K562 (cell line): ENCODE data around the gene SERPINF2. TPM values are rescaled to one million over a fixed set of nuclear protein-coding genes. Genes with fewer than 3 reads are reported as not detected.
A peak's percentile ranks its signal among the peaks of the same experiment; 100 is the strongest.

Experiments used
- ATAC-seq: fragments of 200-7000 bp; cut with Tn5 transposase; 3 replicates; pipeline ENCODE4 v1.9.1; 2020; ENCODE audit warnings: moderate library complexity
- BruUV-seq: library from RNA; stranded (reverse); fragments of 400-500 nt; replicated peaks from 2 replicates; lab custom pipeline; 2021; lab: Mats Ljungman, UMichigan
- CTCF ChIA-PET: fragments of 300-600 bp; formaldehyde crosslinking; extraction: SDS; loops from one replicate; lab custom pipeline; 2021; ENCODE audit warnings: low intra/inter-chr PET ratio; lab: Yijun Ruan, JAX
- POLR2A ChIA-PET: fragments of 300-600, 350-650 bp; sonication (Branson Sonifier 250); formaldehyde crosslinking; extraction: SDS; loops from one replicate; lab custom pipeline; 2021; ENCODE audit warnings: antibody characterized with exemption, inconsistent platforms; lab: Yijun Ruan, JAX
- DNase-seq, 4 experiments: peaks; one replicate each; pipeline versions ENCODE4 v3.0.0 to v3.0.0-alpha.2; 2011 to 2018; ENCODE audit warnings: low spot score in 3 of 4, mixed read lengths in 3 of 4; ENCODE audit errors: extremely low read depth in 1 of 4
- FAIRE-seq: peaks from 2 replicates; lab custom pipeline; 2011; peaks lifted over from hg19 to GRCh38; lab: Jason Lieb, UNC
- H2AFZ ChIP-seq: 2 replicates; pipeline ENCODE4 v1.6.0; 2011; ENCODE audit warnings: low read depth, low read length, control low read depth, inconsistent platforms
- H3K27ac ChIP-seq: fragments of 200-600 bp; 3 replicates; pipeline ENCODE4 v1.8.0; 2011; ENCODE audit warnings: low read depth, mild to moderate bottlenecking, control low read depth, inconsistent platforms, low read length, moderate library complexity, mixed read lengths; ENCODE audit errors: extremely low read depth
- H3K27me3 ChIP-seq, 2 experiments: fragments of 300-600 bp in 1 of 2; 2 replicates in 1 of 2; 3 replicates in 1 of 2; pipeline versions ENCODE4 v1.6.0 to v1.8.0; 2011; ENCODE audit warnings: inconsistent platforms in 2 of 2, low read length in 2 of 2, mild to moderate bottlenecking in 1 of 2, mixed read lengths in 1 of 2, moderate library complexity in 1 of 2; ENCODE audit not compliant: control insufficient read depth in 2 of 2, insufficient read depth in 2 of 2
- H3K36me3 ChIP-seq: fragments of 300-600 bp; 3 replicates; pipeline ENCODE4 v1.8.0; 2011; ENCODE audit warnings: mild to moderate bottlenecking, low read length, inconsistent platforms; ENCODE audit not compliant: control insufficient read depth, insufficient read depth
- H3K4me1 ChIP-seq, 2 experiments: fragments of 200-600 bp in 1 of 2; replicated peaks in 1 of 2; 2 replicates in 1 of 2; 3 replicates in 1 of 2; pipeline versions ENCODE4 v1.5.1 to v1.8.0; 2011; ENCODE audit warnings: inconsistent platforms in 2 of 2, low read length in 2 of 2, mild to moderate bottlenecking in 1 of 2, mixed read lengths in 1 of 2, moderate library complexity in 1 of 2; ENCODE audit not compliant: control insufficient read depth in 2 of 2, insufficient read depth in 2 of 2
- H3K4me2 ChIP-seq: 2 replicates; pipeline ENCODE4 v1.6.1; 2011; ENCODE audit warnings: low read length, control low read depth, inconsistent platforms, mixed read lengths; ENCODE audit not compliant: insufficient read depth
- H3K4me3 ChIP-seq: fragments of 200-600 bp; sonication (generic), shearing (Covaris generic); 2 replicates; pipeline ENCODE4 v1.5.1; 2016; ENCODE audit warnings: control low read depth, inconsistent platforms
- H3K79me2 ChIP-seq: fragments of 200-600 bp; 3 replicates; pipeline ENCODE4 v1.8.0; 2011; ENCODE audit warnings: low read length, inconsistent platforms; ENCODE audit not compliant: control insufficient read depth, insufficient read depth
- H3K9ac ChIP-seq, 2 experiments: 2 replicates each; pipeline versions ENCODE4 v1.6.0 to v1.6.1; 2011; ENCODE audit warnings: low read depth in 2 of 2, low read length in 2 of 2, control low read depth in 1 of 2, inconsistent platforms in 1 of 2, mild to moderate bottlenecking in 1 of 2, mixed read lengths in 1 of 2; ENCODE audit not compliant: insufficient read depth in 1 of 2
- H3K9me1 ChIP-seq: one replicate; pipeline ENCODE4 v1.6.0; 2011; ENCODE audit warnings: inconsistent platforms, mild to moderate bottlenecking, low read length, moderate library complexity; ENCODE audit not compliant: control insufficient read depth, insufficient read depth
- H3K9me3 ChIP-seq: replicated peaks from 2 replicates; pipeline ENCODE4 v1.5.1; 2011; ENCODE audit warnings: low read depth, low read length, inconsistent platforms; ENCODE audit not compliant: control insufficient read depth, insufficient read depth
- H4K20me1 ChIP-seq: replicated peaks from 2 replicates; pipeline ENCODE4 v1.6.1; 2011; ENCODE audit warnings: low read length, inconsistent platforms, mixed read lengths; ENCODE audit not compliant: control insufficient read depth, insufficient read depth
- RFX7 ChIP-seq: fragments of 250-450 bp; sonication (Bioruptor Pico); IDR thresholded peaks from 2 replicates; pipeline ENCODE4 v1.5.1; 2021; ENCODE audit warnings: mild to moderate bottlenecking
- ZNF121 ChIP-seq: sonication (generic); formaldehyde crosslinking; conservative IDR thresholded peaks from 2 replicates; pipeline ENCODE4 v1.8.0; 2022; ENCODE audit warnings: missing genetic modification reagents
- WGBS: fragments of 100-300 bp; shearing (Covaris generic); methylation state at CpG from one replicate; pipeline ENCODE4 v1.1.6; 2016; ENCODE audit warnings: low coverage, mixed read lengths; ENCODE audit not compliant: insufficient coverage; ENCODE audit errors: missing lambda C conversion rate; 5-methylcytosine and 5-hydroxymethylcytosine counted together
- in situ Hi-C: fragments of 300-500 bp; cut with MboI; formaldehyde crosslinking; loops from 4 replicates; pipeline ENCODE4 v1.15.0; 2018; ENCODE audit warnings: inconsistent platforms, mixed read lengths
- intact Hi-C: fragments of 100-400 bp; cut with micrococcal nuclease; formaldehyde crosslinking; loops from 2 replicates; pipeline ENCODE4 v1.14.2; 2022
- polyA plus RNA-seq, 8 experiments: library from polyadenylated mRNA; depleted of rRNA in 4 of 8; stranded (reverse) in 5 of 8; unstranded in 3 of 8; fragments of >200 nt; fragmentation: Nextera tagmentation in 2 of 8; fragmentation: Illumina TruSeq in 1 of 8; extraction: Ambion mirVana in 2 of 8; extraction: Trizol in 1 of 8; gene quantifications; 2 replicates each; pipeline versions ENCODE4 v1.2.1 to v1.2.3, GENCODE V29; 2011 to 2014; ENCODE audit warnings: inconsistent platforms in 1 of 8, missing spikeins in 1 of 8
- total RNA-seq, 7 experiments: library from RNA; depleted of rRNA in 6 of 7; stranded (reverse); fragments of >200 nt in 6 of 7; fragmentation: Illumina TruSeq in 2 of 7; extraction: Trizol in 2 of 7; gene quantifications; 2 replicates each; pipeline versions ENCODE4 v1.2.1 to v1.2.3, GENCODE V29; 2011 to 2021; ENCODE audit warnings: low replicate concordance in 1 of 7
- TF ChIP-seq, protein P1 (sequence below): fragments of 450-650 bp; formaldehyde crosslinking; IDR thresholded peaks from 2 replicates; pipeline ENCODE4 v1.4.0; 2020; ENCODE audit warnings: mild to moderate bottlenecking, mixed read lengths
- TF ChIP-seq, protein P2 (sequence below): fragments of 250-450 bp; sonication (Bioruptor Pico); IDR thresholded peaks from 2 replicates; pipeline ENCODE4 v1.5.0; 2021; ENCODE audit warnings: mild to moderate bottlenecking, moderate library complexity

SERPINF2 gene
- total and polyA plus RNA-seq, 9 of the 15 experiments (the other 6 are each of a cell fraction or from before 2014, with no cell fraction given), result 0.22 TPM; not detected in 8

DNA sequence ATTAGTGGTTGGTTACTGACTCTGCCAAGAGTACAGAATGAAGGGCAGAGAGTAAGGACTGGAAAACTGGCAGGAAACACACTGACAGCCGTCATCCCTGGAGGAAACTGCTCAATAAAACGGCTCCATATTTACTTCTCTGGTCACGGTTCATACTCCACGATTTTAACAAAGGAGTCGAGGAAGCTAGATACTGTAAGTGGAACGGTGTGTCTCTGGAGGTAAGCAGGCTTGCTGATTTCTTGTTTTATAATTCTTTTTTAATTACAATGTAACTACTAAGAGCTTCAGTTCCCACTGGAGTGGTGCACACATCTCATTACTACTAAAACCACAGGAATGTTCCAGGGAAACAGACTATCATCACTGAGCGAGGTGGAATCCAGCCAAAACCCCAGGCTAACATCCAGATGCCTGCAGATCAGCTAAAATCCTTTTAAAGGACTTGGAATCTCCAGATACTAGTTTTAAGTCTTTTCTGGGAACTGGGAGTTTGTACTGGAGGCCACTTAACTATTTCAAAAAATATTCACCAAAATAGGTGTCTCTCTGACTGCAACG is 37.0 kb downstream of the SERPINF2 start (continued):
- TF ChIP-seq, protein P1, sequence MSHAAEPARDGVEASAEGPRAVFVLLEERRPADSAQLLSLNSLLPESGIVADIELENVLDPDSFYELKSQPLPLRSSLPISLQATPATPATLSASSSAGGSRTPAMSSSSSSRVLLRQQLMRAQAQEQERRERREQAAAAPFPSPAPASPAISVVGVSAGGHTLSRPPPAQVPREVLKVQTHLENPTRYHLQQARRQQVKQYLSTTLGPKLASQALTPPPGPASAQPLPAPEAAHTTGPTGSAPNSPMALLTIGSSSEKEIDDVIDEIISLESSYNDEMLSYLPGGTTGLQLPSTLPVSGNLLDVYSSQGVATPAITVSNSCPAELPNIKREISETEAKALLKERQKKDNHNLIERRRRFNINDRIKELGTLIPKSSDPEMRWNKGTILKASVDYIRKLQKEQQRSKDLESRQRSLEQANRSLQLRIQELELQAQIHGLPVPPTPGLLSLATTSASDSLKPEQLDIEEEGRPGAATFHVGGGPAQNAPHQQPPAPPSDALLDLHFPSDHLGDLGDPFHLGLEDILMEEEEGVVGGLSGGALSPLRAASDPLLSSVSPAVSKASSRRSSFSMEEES (CRISPR knock-in tag), result no peak
- TF ChIP-seq, all 486 proteins: peak for 0

DNA sequence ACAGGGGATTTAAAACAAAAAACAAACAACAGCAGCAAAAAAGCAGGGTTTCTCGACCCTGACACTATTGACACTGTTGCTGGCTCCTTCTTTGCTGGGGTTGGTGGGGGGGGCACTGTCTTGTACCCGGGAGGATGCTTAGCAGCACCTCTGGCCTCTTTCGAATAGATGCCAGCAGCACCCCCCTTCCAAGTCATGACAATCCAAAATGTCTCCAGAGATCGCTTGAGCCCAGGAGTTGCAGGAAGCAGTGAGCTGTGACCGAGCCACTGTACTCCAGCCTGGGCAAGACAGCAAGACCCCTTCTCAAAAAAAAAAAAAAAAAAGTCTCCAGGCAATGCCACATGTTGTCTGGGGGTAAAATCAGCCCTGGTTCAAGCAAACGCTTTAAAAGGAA is 39.5 kb downstream of the SERPINF2 start:
- TF ChIP-seq ZNF121 (CRISPR knock-in tag) (peak; percentile 55; the same call in 1 of the 2 replicates), RFX7 (CRISPR knock-in tag) (no peak)
- TF ChIP-seq, protein P2, sequence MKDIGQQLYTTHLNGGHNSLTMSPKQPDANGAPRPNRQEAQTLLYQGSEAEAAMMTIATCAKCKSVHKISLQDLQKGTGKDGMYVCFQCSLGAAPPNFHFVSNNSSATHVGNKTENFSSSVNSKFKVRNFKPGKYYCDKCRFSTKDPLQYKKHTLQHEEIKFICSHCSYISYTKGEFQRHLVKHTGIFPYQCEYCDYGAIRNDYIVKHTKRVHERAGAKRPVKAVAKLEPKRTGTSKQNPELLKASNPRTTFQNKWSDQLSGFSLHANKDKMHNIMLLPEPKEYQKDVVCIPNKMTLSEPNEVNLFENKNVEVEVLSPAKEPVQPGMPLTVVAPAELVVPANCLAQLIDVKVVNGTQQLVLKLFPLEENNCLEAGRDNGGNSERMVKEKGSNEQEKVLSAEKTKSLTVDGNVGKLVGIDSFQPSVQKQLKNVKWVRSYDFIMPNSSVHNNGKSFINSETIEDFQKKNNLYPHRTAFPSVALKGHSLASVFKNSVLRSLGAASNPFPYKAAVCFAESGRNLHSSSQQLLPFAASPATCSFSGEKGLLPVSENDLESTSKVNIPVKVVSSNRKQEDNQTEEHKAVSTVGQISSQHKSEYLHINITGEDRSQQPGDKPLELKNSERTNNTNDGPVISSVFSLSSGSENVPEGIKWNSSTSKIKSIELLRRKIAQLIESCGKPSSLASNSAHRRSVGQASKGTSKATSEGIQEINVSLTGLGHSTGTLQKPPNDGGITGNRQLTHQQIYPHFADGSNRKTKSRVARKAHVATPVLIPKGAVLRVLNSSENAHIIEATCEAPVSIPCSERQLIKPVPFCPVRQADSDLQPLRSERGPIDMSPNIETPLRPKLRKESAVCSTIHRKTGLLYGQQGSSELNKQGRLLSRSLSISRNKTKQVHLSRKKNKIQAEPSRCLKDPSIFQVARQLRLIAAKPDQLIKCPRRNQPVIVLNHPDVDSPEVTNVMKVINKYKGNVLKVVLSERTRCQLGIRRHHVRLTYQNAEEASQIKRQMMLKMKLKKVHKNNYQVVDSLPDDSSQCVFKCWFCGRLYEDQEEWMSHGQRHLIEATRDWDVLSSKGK (CRISPR knock-in tag), result no peak
- H3K4me1 ChIP-seq, result peaks cover 5 to 8% of the 10 kb centered on the region in 2 experiments; a peak in 4 of 5 replicates
- H3K27ac ChIP-seq, result no peak overlapping the region
- no peak overlapping the region for H2AFZ ChIP-seq
- H3K9me1 ChIP-seq, result no peaks in the 10 kb centered on the region
- H3K4me2 ChIP-seq, result no peak overlapping the region
- no peaks in the 10 kb centered on the region for H3K27me3 ChIP-seq
- FAIRE-seq, result no peak
- ChIA-PET POLR2A (interaction anchor here (0.6 to 1.1 kb wide), 3 partner anchors 14 to 127 kb away, joined by 3 to 4 read pairs (median 3); no protein-coding TSS in a partner anchor), CTCF (interaction anchor here (2.4 kb wide), 1 partner anchor 113 kb away, joined by 10 read pairs; no protein-coding TSS in a partner anchor)
- intact Hi-C loops (loop anchor here (5.0 kb wide), 2 partner anchors 60 to 115 kb away; partner anchors contain the start of gene WDR81), in situ Hi-C loops (no loop called here)
- 65% methylated on average over 5 of the region's 6 CpGs for WGBS
- no TSS peak for BruUV-seq
- peaks cover 61% of the 10 kb centered on the region for H3K36me3 ChIP-seq
- H4K20me1 ChIP-seq, result no peaks in the 10 kb centered on the region
- no peak for ATAC-seq
- H3K79me2 ChIP-seq, result no peaks in the 10 kb centered on the region
- no peak overlapping the region for H3K9ac ChIP-seq
- no peaks in the 10 kb centered on the region for H3K9me3 ChIP-seq
- H3K4me3 ChIP-seq, result no peak overlapping the region
- no peak for DNase-seq
